HCT116 (cell line): Measurements from ENCODE around the gene SIAH2. TPM values are rescaled to one million over a fixed set of nuclear protein-coding genes. Genes with fewer than 3 reads are reported as not detected.

ENCODE experiments used
- ATAC-seq: fragments of 200-7000 bp; cut with Tn5 transposase; 2 replicates; pipeline ENCODE4 v1.9.1; 2020; ENCODE audit warnings: mild to moderate bottlenecking, moderate library complexity
- BruUV-seq: library from RNA; stranded (reverse); fragments of 400-500 nt; replicated peaks from 2 replicates; lab custom pipeline; 2021; lab: Mats Ljungman, UMichigan
- CTCF ChIA-PET: fragments of 300-600 bp; sonication (Branson Sonifier 250); formaldehyde crosslinking; loops from one replicate; lab custom pipeline; 2021; ENCODE audit warnings: antibody characterized with exemption; lab: Charles Lee
- POLR2A ChIA-PET: fragments of 300-600, 350-600 bp; sonication (Branson Sonifier 250); formaldehyde crosslinking; loops from one replicate; lab custom pipeline; 2021; ENCODE audit warnings: antibody characterized with exemption; lab: Charles Lee
- RAD21 ChIA-PET, 2 experiments: fragments of 300-600 bp; sonication (Branson Sonifier 250); formaldehyde crosslinking; loops; one replicate each; lab custom pipeline; 2023; ENCODE audit warnings: low total read pairs in 2 of 2; ENCODE audit not compliant: uncharacterized antibody in 2 of 2, unreplicated experiment in 2 of 2, low non-redundant PET in 1 of 2; lab: Charles Lee
- DNase-seq: peaks from one replicate; pipeline ENCODE4 v3.0.0-alpha.2; 2010; ENCODE audit warnings: low read depth, low spot score
- H2AFZ ChIP-seq: fragments of 200-600 bp; shearing (Covaris generic), sonication (generic); 2 replicates; pipeline ENCODE4 v1.6.1; 2017; ENCODE audit warnings: low read depth, mixed run types, mixed read lengths, antibody characterized with exemption, low read length; ENCODE audit not compliant: poor library complexity, severe bottlenecking
- H3K27ac ChIP-seq: 2 replicates; pipeline ENCODE4 v1.5.1; 2012; ENCODE audit warnings: low read depth, low read length
- H3K27me3 ChIP-seq: fragments of 200-600 bp; sonication (generic); 2 replicates; pipeline ENCODE4 v1.6.1; 2016; ENCODE audit warnings: mixed run types, low read length, mixed read lengths; ENCODE audit not compliant: insufficient read depth
- H3K36me3 ChIP-seq, 2 experiments: fragments of 200-500 bp in 1 of 2; fragments of 200-600 bp in 1 of 2; sonication (Bioruptor generic) in 1 of 2; sonication (generic) in 1 of 2; 2 replicates each; pipeline versions ENCODE4 v1.5.1 to v1.6.1; 2014 to 2016; ENCODE audit warnings: low read length in 2 of 2, inconsistent platforms in 1 of 2, mixed read lengths in 1 of 2, mixed run types in 1 of 2; ENCODE audit not compliant: insufficient read depth in 2 of 2, control insufficient read depth in 1 of 2
- H3K4me1 ChIP-seq, 2 experiments: fragments of 200-600 bp in 1 of 2; sonication (generic) in 1 of 2; 2 replicates each; pipeline versions ENCODE4 v1.5.1 to v1.6.1; 2012 to 2017; ENCODE audit warnings: low read length in 2 of 2, inconsistent platforms in 1 of 2, mild to moderate bottlenecking in 1 of 2, mixed read lengths in 1 of 2, mixed run types in 1 of 2, moderate library complexity in 1 of 2; ENCODE audit not compliant: insufficient read depth in 2 of 2, control insufficient read depth in 1 of 2
- H3K4me2 ChIP-seq: fragments of 200-600 bp; sonication (generic); 2 replicates; pipeline ENCODE4 v1.6.1; 2017; ENCODE audit warnings: mixed run types, low read length, mixed read lengths
- H3K4me3 ChIP-seq, 2 experiments: fragments of 200-600 bp in 1 of 2; sonication (generic) in 1 of 2; replicated peaks in 1 of 2; 2 replicates each; pipeline ENCODE4 v1.5.1; 2011 to 2016; ENCODE audit warnings: low read length in 2 of 2, control low read depth in 1 of 2, low read depth in 1 of 2, mild to moderate bottlenecking in 1 of 2, mixed read lengths in 1 of 2, mixed run types in 1 of 2
- H3K79me2 ChIP-seq: fragments of 200-600 bp; sonication (generic); 2 replicates; pipeline ENCODE4 v1.6.1; 2017; ENCODE audit warnings: mild to moderate bottlenecking, mixed run types, low read length, moderate library complexity, mixed read lengths; ENCODE audit not compliant: insufficient read depth
- H3K9ac ChIP-seq: fragments of 200-600 bp; sonication (generic); 2 replicates; pipeline ENCODE4 v1.6.1; 2016; ENCODE audit warnings: low read length, mixed read lengths
- H3K9me2 ChIP-seq: fragments of 200-600 bp; sonication (generic), shearing (Covaris generic); 2 replicates; pipeline ENCODE4 v1.6.1; 2017; ENCODE audit warnings: mixed run types, mild to moderate bottlenecking, moderate library complexity; ENCODE audit not compliant: insufficient read depth
- H3K9me3 ChIP-seq, 2 experiments: fragments of 200-500 bp in 1 of 2; fragments of 200-600 bp in 1 of 2; sonication (Bioruptor generic) in 1 of 2; sonication (generic) in 1 of 2; 2 replicates each; pipeline ENCODE4 v1.6.1; 2014 to 2017; ENCODE audit warnings: low read length in 2 of 2, mixed read lengths in 2 of 2, inconsistent platforms in 1 of 2, low read depth in 1 of 2, mild to moderate bottlenecking in 1 of 2, mixed run types in 1 of 2, moderate library complexity in 1 of 2; ENCODE audit not compliant: control insufficient read depth in 1 of 2, insufficient read depth in 1 of 2
- H4K20me1 ChIP-seq: fragments of 200-600 bp; sonication (generic), shearing (Covaris generic); 2 replicates; pipeline ENCODE4 v1.6.1; 2017; ENCODE audit warnings: mixed run types, mild to moderate bottlenecking, moderate library complexity; ENCODE audit not compliant: insufficient read depth
- ATF3 ChIP-seq: IDR thresholded peaks from 2 replicates; pipeline ENCODE4 v1.6.1; 2012
- CBX3 ChIP-seq: IDR thresholded peaks from 2 replicates; pipeline ENCODE4 v1.6.1; 2012; ENCODE audit warnings: low read depth
- CEBPB ChIP-seq: IDR thresholded peaks from 2 replicates; pipeline ENCODE4 v1.6.1; 2012; ENCODE audit warnings: low read depth
- CTCF ChIP-seq, 3 experiments: fragments of 200-600 bp in 1 of 3; sonication (generic) in 1 of 3; IDR thresholded peaks in 2 of 3; conservative IDR thresholded peaks in 1 of 3; 2 replicates each; pipeline ENCODE4 v1.5.1; 2012 to 2017; ENCODE audit warnings: low read depth in 2 of 3, low read length in 2 of 3, antibody characterized with exemption in 1 of 3, borderline replicate concordance in 1 of 3, control low read depth in 1 of 3, mild to moderate bottlenecking in 1 of 3, mixed read lengths in 1 of 3, mixed run types in 1 of 3, moderate library complexity in 1 of 3; ENCODE audit not compliant: insufficient read depth in 1 of 3
- ELF1 ChIP-seq: IDR thresholded peaks from 2 replicates; pipeline ENCODE4 v1.6.1; 2012; ENCODE audit warnings: low read depth, borderline replicate concordance
- EZH2phosphoT487 ChIP-seq: fragments of 200-600 bp; IDR thresholded peaks from 2 replicates; pipeline ENCODE4 v1.6.1; 2018; ENCODE audit warnings: antibody characterized with exemption, borderline replicate concordance
- FOSL1 ChIP-seq: IDR thresholded peaks from 2 replicates; pipeline ENCODE4 v1.6.1; 2012; ENCODE audit warnings: low read depth
- MAX ChIP-seq: IDR thresholded peaks from 2 replicates; pipeline ENCODE4 v1.6.1; 2012
- POLR2A ChIP-seq: IDR thresholded peaks from 2 replicates; pipeline ENCODE4 v1.7.0; 2011; ENCODE audit warnings: borderline replicate concordance; ENCODE audit not compliant: insufficient read depth, insufficient read length; ENCODE audit errors: extremely low read depth
- POLR2AphosphoS5 ChIP-seq: IDR thresholded peaks from 2 replicates; pipeline ENCODE4 v1.6.1; 2011; ENCODE audit warnings: mild to moderate bottlenecking, low read depth, low read length, moderate library complexity
- SIN3A ChIP-seq: IDR thresholded peaks from 2 replicates; pipeline ENCODE4 v1.6.1; 2012; ENCODE audit warnings: low read depth
- SRF ChIP-seq: IDR thresholded peaks from 2 replicates; pipeline ENCODE4 v1.6.1; 2012; ENCODE audit warnings: low read depth
- TCF7L2 ChIP-seq: IDR thresholded peaks from 2 replicates; pipeline ENCODE4 v1.7.0; 2011; ENCODE audit warnings: borderline replicate concordance, inconsistent platforms; ENCODE audit not compliant: insufficient read depth, insufficient read length; ENCODE audit errors: extremely low read depth
- YY1 ChIP-seq: IDR thresholded peaks from 2 replicates; pipeline ENCODE4 v1.6.1; 2011; ENCODE audit warnings: low read length, low read depth, moderate library complexity, mild to moderate bottlenecking; ENCODE audit not compliant: insufficient replicate concordance; ENCODE audit errors: extremely low read depth
- ZFX ChIP-seq: fragments of 450-650 bp; IDR thresholded peaks from 2 replicates; pipeline ENCODE4 v1.6.1; 2017
- intact Hi-C: fragments of 100-400 bp; cut with micrococcal nuclease; formaldehyde crosslinking; loops from 2 replicates; pipeline ENCODE4 v1.10.0; 2022
- total RNA-seq: library from RNA; stranded (reverse); gene quantifications from one replicate; pipeline ENCODE4 v1.2.1, GENCODE V29; 2021; ENCODE audit not compliant: unreplicated experiment

SIAH2 gene
- total RNA-seq, 1 experiment from 2014 or later, result 39.9 TPM

GRCh38 chr3:150806185-150806835 lies 43.3 kb upstream of the SIAH2 start (continued):
- TF ChIP-seq TCF7L2, result no peak
- no peak for TF ChIP-seq CBX3
- no peak for TF ChIP-seq ZFX

GRCh38 chr3:150805354-150805753 lies 42.4 kb upstream of the SIAH2 start:
- H4K20me1 ChIP-seq, result no peaks in the 10 kb centered on the region
- H3K9ac ChIP-seq, result no peak overlapping the region
- RAD21 ChIA-PET, result no interaction called here
- POLR2A ChIA-PET, result no interaction called here
- H3K4me2 ChIP-seq, result no peak overlapping the region
- H3K4me3 ChIP-seq, result no peak overlapping the region
- ATAC-seq, result no peak
- intact Hi-C loops, result no loop called here
- no peak overlapping the region for H3K27ac ChIP-seq
- H3K9me3 ChIP-seq, result no peaks in the 10 kb centered on the region
- H2AFZ ChIP-seq, result no peak overlapping the region
- H3K36me3 ChIP-seq, result no peaks in the 10 kb centered on the region
- no peaks in the 10 kb centered on the region for H3K4me1 ChIP-seq
- TF ChIP-seq CEBPB (no peak), MAX (no peak), ATF3 (no peak), SRF (no peak), TCF7L2 (no peak), EZH2phosphoT487 (no peak), CTCF (IDR thresholded peaks at IDR 0.05 in 2 of 3, conservative IDR thresholded peaks at IDR 0.05 in 1 of 3; ENCODE audit: borderline replicate concordance in 1 of 3, insufficient read depth in 1 of 3, low read depth in 2 of 3, low read length in 2 of 3) (no peak), FOSL1 (no peak), POLR2A (no peak), POLR2AphosphoS5 (no peak), ZFX (no peak), ELF1 (no peak), SIN3A (no peak), YY1 (no peak)
- no peaks in the 10 kb centered on the region for H3K9me2 ChIP-seq
- BruUV-seq, result no TSS peak
- no peak for DNase-seq
- H3K79me2 ChIP-seq, result no peaks in the 10 kb centered on the region
- CTCF ChIA-PET, result no interaction called here
- no peaks in the 10 kb centered on the region for H3K27me3 ChIP-seq
